Raji (cell line): ENCODE results near the gene KREMEN1.

Experiments used
- POLR2A ChIP-seq: IDR thresholded peaks from 2 replicates; pipeline ENCODE4 v1.6.1; 2011; ENCODE audit warnings: low read depth, low read length, control low read depth; ENCODE audit not compliant: insufficient read depth

Gene KREMEN1

DNA sequence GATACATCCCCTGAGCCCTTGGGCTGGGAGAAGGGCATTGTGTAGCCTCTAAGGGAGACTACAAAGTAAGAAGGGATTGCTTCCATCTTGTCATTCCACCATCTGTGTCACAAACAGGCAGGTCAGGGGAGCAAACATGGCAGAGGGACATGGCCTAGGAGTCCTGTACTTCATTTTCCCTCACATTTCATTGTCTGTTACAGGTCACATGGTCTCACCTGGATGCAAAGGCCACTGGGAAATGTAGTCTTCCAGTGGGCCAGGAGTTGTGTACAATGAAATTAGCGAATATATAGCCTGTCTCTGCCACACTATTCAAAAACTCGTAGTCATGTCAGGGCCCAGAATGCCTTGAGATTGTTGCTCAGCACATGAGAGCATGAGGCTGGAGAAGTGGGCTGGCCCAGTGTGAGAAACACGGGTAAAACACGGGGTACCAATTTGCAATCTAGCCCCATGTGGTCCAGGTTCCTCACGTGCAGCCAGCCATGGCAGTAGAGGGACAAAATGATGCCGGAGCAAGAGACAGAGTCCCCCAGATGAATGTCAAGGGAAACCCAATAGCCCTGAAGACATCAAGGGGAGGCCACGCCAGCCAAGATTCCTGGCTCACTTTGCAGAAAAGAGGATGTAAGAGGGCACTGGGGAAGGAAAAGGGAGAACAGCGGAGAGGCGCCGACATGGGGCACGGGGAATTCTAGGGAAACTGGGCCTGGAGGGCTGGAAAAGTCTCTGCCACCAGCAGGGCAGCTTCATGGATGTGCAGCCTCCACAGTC is 85.1 kb downstream of the KREMEN1 start:
- no peak for TF ChIP-seq POLR2A

DNA sequence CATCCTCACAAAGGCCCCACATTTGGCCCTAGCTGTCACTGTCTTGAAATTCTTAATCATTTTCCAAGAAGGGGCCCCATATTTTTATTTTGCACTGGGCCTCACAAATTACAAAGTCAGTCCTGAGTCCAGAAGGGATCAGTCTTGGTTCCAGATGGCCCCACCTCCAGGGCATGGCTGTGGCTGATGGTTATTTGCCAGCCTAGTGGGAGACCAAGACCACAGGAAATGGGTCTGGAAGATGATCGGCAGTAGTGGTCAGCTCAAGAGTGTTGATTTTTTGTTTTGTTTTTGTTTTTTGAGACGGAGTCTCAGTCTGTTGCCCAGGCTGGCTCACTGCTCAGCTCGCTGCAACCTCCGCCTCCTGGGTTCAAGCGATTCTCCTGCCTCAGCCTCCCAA is 85.7 kb downstream of the KREMEN1 start:
- no peak for TF ChIP-seq POLR2A

- TF ChIP-seq POLR2A = no peak
Observed at GRCh38 chr22:29163808-29164207, 91.0 kb downstream of the KREMEN1 start.

- no peak for TF ChIP-seq POLR2A
Observed at GRCh38 chr22:29165321-29166060, 92.7 kb downstream of the KREMEN1 start.

GRCh38 chr22:29166180-29166579 is 93.3 kb downstream of the KREMEN1 start:
- no peak for TF ChIP-seq POLR2A

GRCh38 chr22:29167032-29167911 is 94.4 kb downstream of the KREMEN1 start:
- TF ChIP-seq POLR2A = no peak

GRCh38 chr22:29171721-29172120 is 98.9 kb downstream of the KREMEN1 start:
- no peak for TF ChIP-seq POLR2A

- TF ChIP-seq POLR2A = no peak
Observed at GRCh38 chr22:29172216-29172615, 99.4 kb downstream of the KREMEN1 start.

GRCh38 chr22:29175312-29175835 is 102.5 kb downstream of the KREMEN1 start:
- no peak for TF ChIP-seq POLR2A

DNA sequence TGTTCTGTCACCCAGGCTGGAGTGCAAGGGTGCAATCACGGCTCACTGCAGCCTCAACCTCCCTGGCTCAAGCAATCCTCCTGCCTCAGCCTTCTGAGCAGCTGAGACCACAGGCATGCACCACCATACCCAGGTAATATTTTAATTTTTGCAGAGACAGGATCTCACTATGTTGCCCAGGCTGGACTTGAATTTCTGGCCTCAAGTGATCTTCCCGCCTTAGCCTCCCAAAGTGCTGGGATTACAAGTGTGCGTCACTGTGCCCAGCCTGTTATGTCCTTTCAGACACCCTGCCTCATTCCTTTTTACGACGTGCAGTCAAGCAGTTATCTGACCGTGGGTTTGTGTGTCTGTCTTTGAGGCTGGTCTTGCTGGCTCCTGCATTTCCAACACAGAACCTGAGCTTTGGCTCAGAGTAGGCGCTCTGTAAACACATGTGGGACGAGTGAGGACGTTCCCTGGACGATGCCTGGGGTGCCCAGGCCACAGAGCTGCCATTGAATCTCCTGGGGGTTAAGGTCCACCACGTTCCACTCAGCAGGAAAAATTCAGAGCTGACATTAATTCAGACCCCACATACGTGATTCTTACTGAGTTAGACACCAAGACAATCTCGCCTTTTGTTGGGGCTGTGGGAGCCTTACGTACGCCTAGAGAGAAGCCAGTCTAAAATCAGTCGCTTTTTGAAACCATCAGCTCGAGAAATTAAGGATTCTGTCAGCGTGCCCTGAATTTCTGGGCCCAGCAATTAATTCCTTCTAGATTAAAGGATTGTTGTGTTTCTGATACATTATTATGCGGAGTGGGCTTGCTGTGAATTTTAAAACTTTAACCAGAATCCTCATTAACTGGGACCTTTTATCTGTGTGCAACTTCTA is 111.4 kb downstream of the KREMEN1 start:
- no peak for TF ChIP-seq POLR2A

DNA sequence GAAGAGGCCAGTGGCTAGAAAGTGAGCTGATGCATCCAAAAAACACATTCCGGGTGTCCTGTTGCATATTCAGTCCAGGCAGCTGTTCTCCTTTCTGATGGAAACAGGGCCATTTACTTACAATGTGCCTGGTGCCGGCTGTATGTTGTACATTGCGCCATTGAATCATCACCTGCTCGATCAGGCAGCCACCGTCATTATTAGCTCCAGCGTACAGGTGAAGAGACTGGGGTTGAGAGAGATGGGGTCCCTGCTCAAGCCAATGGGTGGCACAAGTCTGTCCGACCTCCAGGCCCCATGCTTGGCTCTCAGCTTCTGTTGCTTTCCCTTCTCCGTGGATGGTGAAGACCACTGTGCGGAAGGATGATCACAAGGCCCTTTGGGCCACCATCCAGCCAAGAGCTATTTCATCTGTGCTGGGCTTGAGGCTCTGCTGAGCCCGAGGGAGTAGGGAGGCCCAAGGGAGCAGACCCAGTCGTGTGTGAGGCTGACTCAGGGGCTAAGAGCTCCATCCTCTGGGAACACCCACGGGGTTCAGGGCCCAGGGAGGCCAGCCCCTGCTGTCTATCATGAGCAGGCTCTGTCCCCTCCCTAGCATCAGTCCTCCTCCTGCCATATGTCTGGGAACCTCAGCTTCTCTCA is 112.1 kb downstream of the KREMEN1 start:
- TF ChIP-seq POLR2A = no peak

GRCh38 chr22:29186302-29186701 is 113.5 kb downstream of the KREMEN1 start:
- no peak for TF ChIP-seq POLR2A

DNA sequence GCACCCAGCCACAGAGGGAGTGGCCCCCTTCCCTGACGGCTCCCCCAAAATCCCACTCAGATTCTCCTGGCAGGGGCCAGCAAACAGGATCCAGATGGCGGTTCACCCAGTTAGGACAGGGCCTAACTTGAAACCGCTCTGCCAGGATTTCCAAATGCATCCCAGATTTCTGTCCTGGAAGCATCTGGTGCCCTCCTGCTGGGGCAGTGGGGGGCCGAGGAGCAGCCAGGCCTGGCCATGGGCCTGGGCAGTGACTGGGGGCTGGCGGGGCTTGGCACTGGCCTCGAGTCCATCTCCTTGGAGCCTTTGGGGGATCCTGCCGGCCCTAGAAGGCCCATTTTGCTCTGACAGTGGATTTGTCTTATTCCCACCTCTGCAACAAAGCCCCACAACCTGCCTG is 115.0 kb downstream of the KREMEN1 start:
- TF ChIP-seq POLR2A = no peak

GRCh38 chr22:29190051-29190450 is 117.2 kb downstream of the KREMEN1 start:
- no peak for TF ChIP-seq POLR2A
